Measurements from ENCODE around the gene MTERF2. TPM values are rescaled to one million over a fixed set of nuclear protein-coding genes. Genes with fewer than 3 reads are reported as not detected.
A peak's percentile ranks its signal among the peaks of the same experiment; 100 is the strongest.

MTERF2 gene
- total and polyA plus RNA-seq, 2 of the 13 experiments (the other 11 are each of a cell fraction or from before 2014, with no cell fraction given): 8.0 to 11.6 TPM

- no peak for TF ChIP-seq AHDC1 (CRISPR knock-in tag; IDR thresholded peaks at IDR 0.05; ENCODE audit: borderline replicate concordance)
- no peak for TF ChIP-seq ZKSCAN1 (IDR thresholded peaks at IDR 0.05; ENCODE audit: low read length)
- no peak for TF ChIP-seq PTBP1 (IDR thresholded peaks at IDR 0.05; ENCODE audit: low read depth, low read length, poor library complexity, severe bottlenecking)
- peak in 1 of 2 experiments; percentile 74; a peak in 1 of 4 replicates for TF ChIP-seq HMGXB4 (CRISPR knock-in tag; IDR thresholded peaks at IDR 0.05; ENCODE audit: borderline replicate concordance in 1 of 2, low read depth in 1 of 2)
- TF ChIP-seq ZNF83 (CRISPR knock-in tag; IDR thresholded peaks at IDR 0.05; ENCODE audit: borderline replicate concordance): peak; percentile 85; the same call in 1 of the 2 replicates
- TF ChIP-seq ZFP91 (CRISPR knock-in tag; IDR thresholded peaks at IDR 0.05; ENCODE audit: borderline replicate concordance): peak; percentile 72; the same call in 1 of the 2 replicates
- TF ChIP-seq MYPOP (CRISPR knock-in tag; IDR thresholded peaks at IDR 0.05): 0 out of 2 replicates have a peak, but pooled peaks have one; percentile 52
- no peak for TF ChIP-seq ZNF564 (CRISPR knock-in tag; IDR thresholded peaks at IDR 0.05)
- no peak for TF ChIP-seq PHB2 (IDR thresholded peaks at IDR 0.05; ENCODE audit: partially characterized antibody)
- TF ChIP-seq PCBP2 (optimal IDR thresholded peaks at IDR 0.05; ENCODE audit: low read depth, low read length, poor library complexity, severe bottlenecking): no peak
- 0 out of 2 replicates have a peak, but pooled peaks have one; percentile 22 for TF ChIP-seq ZNF292 (CRISPR knock-in tag; IDR thresholded peaks at IDR 0.05; ENCODE audit: borderline replicate concordance, low read depth)
- peak; percentile 55; the same call in 1 of the 2 replicates for TF ChIP-seq KDM4B (CRISPR knock-in tag; IDR thresholded peaks at IDR 0.05)
- TF ChIP-seq ZFY (CRISPR knock-in tag; IDR thresholded peaks at IDR 0.05): peak; percentile 97
- no peak for TF ChIP-seq CBX2 (IDR thresholded peaks at IDR 0.05; ENCODE audit: low read depth, low read length)
- TF ChIP-seq CBX2 (CRISPR knock-in tag; IDR thresholded peaks at IDR 0.05; ENCODE audit: low read depth): no peak
- peak; percentile 51; the same call in 1 of the 2 replicates for TF ChIP-seq ZMYM3 (CRISPR knock-in tag; IDR thresholded peaks at IDR 0.05)
- no peak for TF ChIP-seq ZNF44 (CRISPR knock-in tag; IDR thresholded peaks at IDR 0.05)
- no peak for TF ChIP-seq KDM6A (CRISPR knock-in tag; IDR thresholded peaks at IDR 0.05; ENCODE audit: low read depth)
- TF ChIP-seq RELA (CRISPR knock-in tag; IDR thresholded peaks at IDR 0.05): no peak
Measured at GRCh38 chr12:106986625-106987389, at the start of gene MTERF2 (continued).
